ENCODE measurements around the gene TEX52. TPM values are rescaled to one million over a fixed set of nuclear protein-coding genes. Genes with fewer than 3 reads are reported as not detected.

Gene TEX52
- polyA plus RNA-seq, 1 donor from 2014 or later, result not detected

DNA sequence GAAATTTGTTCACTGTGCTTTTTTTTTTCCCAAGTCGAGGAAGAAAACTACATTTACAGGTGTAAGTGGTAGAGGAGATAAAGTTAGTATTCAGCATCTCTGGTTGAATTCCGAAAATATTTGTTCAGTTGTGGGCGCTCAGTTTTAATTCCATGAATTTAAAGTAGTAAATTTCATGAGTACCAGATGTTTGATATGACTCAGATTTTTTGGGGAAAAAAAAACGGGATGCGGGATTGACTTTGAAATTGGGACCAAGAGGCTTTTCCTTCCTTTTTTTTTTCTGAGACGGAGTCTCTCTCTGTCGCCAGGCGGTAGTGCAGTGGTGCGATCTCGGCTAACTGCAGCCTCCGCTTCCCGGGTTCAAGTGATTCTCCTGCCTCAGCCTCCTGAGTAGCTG is 35.4 kb upstream of the TEX52 start:
- Histone ChIP-seq H3K9me2 (ENCODE audit: insufficient read depth, low read length) (no peaks in the 10 kb centered on the region), H3K79me2 (replicated peaks; ENCODE audit: insufficient read depth, low read length) (peaks cover 14% of the 10 kb centered on the region), H2AFZ (ENCODE audit: low read depth, low read length) (no peak overlapping the region), H3K27me3 (ENCODE audit: insufficient read depth, low read depth, low read length) (no peaks in the 10 kb centered on the region), H3K27ac (ENCODE audit: low read length) (no peak overlapping the region), H3F3A (ENCODE audit: insufficient read depth, low read length, poor library complexity, severe bottlenecking) (peaks cover 4% of the 10 kb centered on the region), H3K9me3 (ENCODE audit: low read length) (no peaks in the 10 kb centered on the region), H3K36me3 (ENCODE audit: insufficient read depth, low read length) (no peaks in the 10 kb centered on the region), H4K20me1 (ENCODE audit: insufficient read depth) (no peaks in the 10 kb centered on the region), H3K9ac (ENCODE audit: low read length) (no peak overlapping the region), H3K4me2 (ENCODE audit: low read length) (no peak overlapping the region), H3K4me3 (ENCODE audit: low read length) (no peak overlapping the region)
- TF ChIP-seq MXI1 (conservative IDR thresholded peaks at IDR 0.05; ENCODE audit: poor library complexity, severe bottlenecking), result no peak
- TF ChIP-seq RAD21 (conservative IDR thresholded peaks at IDR 0.05), result no peak
- TF ChIP-seq EZH2 (IDR thresholded peaks at IDR 0.05; ENCODE audit: borderline replicate concordance, insufficient read depth, low read length, poor library complexity, severe bottlenecking), result no peak
- TF ChIP-seq, protein P1, sequence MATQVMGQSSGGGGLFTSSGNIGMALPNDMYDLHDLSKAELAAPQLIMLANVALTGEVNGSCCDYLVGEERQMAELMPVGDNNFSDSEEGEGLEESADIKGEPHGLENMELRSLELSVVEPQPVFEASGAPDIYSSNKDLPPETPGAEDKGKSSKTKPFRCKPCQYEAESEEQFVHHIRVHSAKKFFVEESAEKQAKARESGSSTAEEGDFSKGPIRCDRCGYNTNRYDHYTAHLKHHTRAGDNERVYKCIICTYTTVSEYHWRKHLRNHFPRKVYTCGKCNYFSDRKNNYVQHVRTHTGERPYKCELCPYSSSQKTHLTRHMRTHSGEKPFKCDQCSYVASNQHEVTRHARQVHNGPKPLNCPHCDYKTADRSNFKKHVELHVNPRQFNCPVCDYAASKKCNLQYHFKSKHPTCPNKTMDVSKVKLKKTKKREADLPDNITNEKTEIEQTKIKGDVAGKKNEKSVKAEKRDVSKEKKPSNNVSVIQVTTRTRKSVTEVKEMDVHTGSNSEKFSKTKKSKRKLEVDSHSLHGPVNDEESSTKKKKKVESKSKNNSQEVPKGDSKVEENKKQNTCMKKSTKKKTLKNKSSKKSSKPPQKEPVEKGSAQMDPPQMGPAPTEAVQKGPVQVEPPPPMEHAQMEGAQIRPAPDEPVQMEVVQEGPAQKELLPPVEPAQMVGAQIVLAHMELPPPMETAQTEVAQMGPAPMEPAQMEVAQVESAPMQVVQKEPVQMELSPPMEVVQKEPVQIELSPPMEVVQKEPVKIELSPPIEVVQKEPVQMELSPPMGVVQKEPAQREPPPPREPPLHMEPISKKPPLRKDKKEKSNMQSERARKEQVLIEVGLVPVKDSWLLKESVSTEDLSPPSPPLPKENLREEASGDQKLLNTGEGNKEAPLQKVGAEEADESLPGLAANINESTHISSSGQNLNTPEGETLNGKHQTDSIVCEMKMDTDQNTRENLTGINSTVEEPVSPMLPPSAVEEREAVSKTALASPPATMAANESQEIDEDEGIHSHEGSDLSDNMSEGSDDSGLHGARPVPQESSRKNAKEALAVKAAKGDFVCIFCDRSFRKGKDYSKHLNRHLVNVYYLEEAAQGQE (IDR thresholded peaks at IDR 0.05; ENCODE audit: borderline replicate concordance), result no peak
- TF ChIP-seq POLR2AphosphoS5 (IDR thresholded peaks at IDR 0.05), result no peak
- no peak for TF ChIP-seq SMC3 (conservative IDR thresholded peaks at IDR 0.05; ENCODE audit: poor library complexity)
- TF ChIP-seq TAF1 (IDR thresholded peaks at IDR 0.05; ENCODE audit: low read depth), result no peak
- TF ChIP-seq EP300 (conservative IDR thresholded peaks at IDR 0.05; ENCODE audit: poor library complexity, severe bottlenecking), result no peak
- TF ChIP-seq, protein P2, sequence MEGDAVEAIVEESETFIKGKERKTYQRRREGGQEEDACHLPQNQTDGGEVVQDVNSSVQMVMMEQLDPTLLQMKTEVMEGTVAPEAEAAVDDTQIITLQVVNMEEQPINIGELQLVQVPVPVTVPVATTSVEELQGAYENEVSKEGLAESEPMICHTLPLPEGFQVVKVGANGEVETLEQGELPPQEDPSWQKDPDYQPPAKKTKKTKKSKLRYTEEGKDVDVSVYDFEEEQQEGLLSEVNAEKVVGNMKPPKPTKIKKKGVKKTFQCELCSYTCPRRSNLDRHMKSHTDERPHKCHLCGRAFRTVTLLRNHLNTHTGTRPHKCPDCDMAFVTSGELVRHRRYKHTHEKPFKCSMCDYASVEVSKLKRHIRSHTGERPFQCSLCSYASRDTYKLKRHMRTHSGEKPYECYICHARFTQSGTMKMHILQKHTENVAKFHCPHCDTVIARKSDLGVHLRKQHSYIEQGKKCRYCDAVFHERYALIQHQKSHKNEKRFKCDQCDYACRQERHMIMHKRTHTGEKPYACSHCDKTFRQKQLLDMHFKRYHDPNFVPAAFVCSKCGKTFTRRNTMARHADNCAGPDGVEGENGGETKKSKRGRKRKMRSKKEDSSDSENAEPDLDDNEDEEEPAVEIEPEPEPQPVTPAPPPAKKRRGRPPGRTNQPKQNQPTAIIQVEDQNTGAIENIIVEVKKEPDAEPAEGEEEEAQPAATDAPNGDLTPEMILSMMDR (IDR thresholded peaks at IDR 0.05; ENCODE audit: poor library complexity, severe bottlenecking), result no peak

GRCh38 chr12:2891240-2892053 is 34.6 kb upstream of the TEX52 start:
- H3K9ac ChIP-seq (ENCODE audit: low read length), result peak overlapping the region; percentile 76
- H3K9me2 ChIP-seq (ENCODE audit: insufficient read depth, low read length), result no peaks in the 10 kb centered on the region
- H4K20me1 ChIP-seq (ENCODE audit: insufficient read depth), result no peaks in the 10 kb centered on the region
- H3K4me2 ChIP-seq (ENCODE audit: low read length), result peak overlapping the region; percentile 11
- peaks cover 4% of the 10 kb centered on the region for H3F3A ChIP-seq (ENCODE audit: insufficient read depth, low read length, poor library complexity, severe bottlenecking)
- peaks cover 11% of the 10 kb centered on the region for H3K79me2 ChIP-seq (replicated peaks; ENCODE audit: insufficient read depth, low read length)
- H3K27me3 ChIP-seq (ENCODE audit: insufficient read depth, low read depth, low read length), result no peaks in the 10 kb centered on the region
- H3K36me3 ChIP-seq (ENCODE audit: insufficient read depth, low read length), result no peaks in the 10 kb centered on the region
- H3K27ac ChIP-seq (ENCODE audit: low read length), result peak overlapping the region; percentile 62
- peak overlapping the region; percentile 84 for H3K4me3 ChIP-seq (ENCODE audit: low read length)
- no peaks in the 10 kb centered on the region for H3K9me3 ChIP-seq (ENCODE audit: low read length)
- TF ChIP-seq, protein P1 (IDR thresholded peaks at IDR 0.05; ENCODE audit: borderline replicate concordance), result no peak
- no peak for TF ChIP-seq TAF1 (IDR thresholded peaks at IDR 0.05; ENCODE audit: low read depth)
- TF ChIP-seq MXI1 (conservative IDR thresholded peaks at IDR 0.05; ENCODE audit: poor library complexity, severe bottlenecking), result no peak
- TF ChIP-seq EP300 (conservative IDR thresholded peaks at IDR 0.05; ENCODE audit: poor library complexity, severe bottlenecking), result no peak
- TF ChIP-seq RAD21 (conservative IDR thresholded peaks at IDR 0.05), result no peak
- TF ChIP-seq, protein P2 (IDR thresholded peaks at IDR 0.05; ENCODE audit: poor library complexity, severe bottlenecking), result no peak
- no peak for TF ChIP-seq POLR2AphosphoS5 (IDR thresholded peaks at IDR 0.05)
- no peak for TF ChIP-seq SMC3 (conservative IDR thresholded peaks at IDR 0.05; ENCODE audit: poor library complexity)
- no peak for TF ChIP-seq EZH2 (IDR thresholded peaks at IDR 0.05; ENCODE audit: borderline replicate concordance, insufficient read depth, low read length, poor library complexity, severe bottlenecking)
- H2AFZ ChIP-seq (ENCODE audit: low read depth, low read length), result peak overlapping the region; percentile 76
